H1 (cell line): ENCODE results near the gene ZNF214. TPM values are rescaled to one million over a fixed set of nuclear protein-coding genes. Genes with fewer than 3 reads are reported as not detected.

Source experiments
- CTCF ChIA-PET: fragments of 300-600 bp; sonication (Branson Sonifier 250); formaldehyde crosslinking; loops from one replicate; lab custom pipeline; 2021; ENCODE audit not compliant: partially characterized antibody; lab: Charles Lee
- POLR2A ChIA-PET: fragments of 300-600 bp; sonication (Branson Sonifier 250); formaldehyde crosslinking; loops from one replicate; lab custom pipeline; 2021; ENCODE audit warnings: inconsistent platforms; ENCODE audit not compliant: partially characterized antibody; lab: Charles Lee
- DNase-seq, 2 experiments: peaks; one replicate each; pipeline versions ENCODE4 v3.0.0 to v3.0.0-alpha.2; 2010 to 2022; ENCODE audit warnings: low spot score in 2 of 2, low read depth in 1 of 2, mixed read lengths in 1 of 2
- FAIRE-seq: peaks from 2 replicates; lab custom pipeline; 2011; peaks lifted over from hg19 to GRCh38; lab: Jason Lieb, UNC
- H2AFZ ChIP-seq: 2 replicates; pipeline ENCODE4 v1.8.1; 2012; ENCODE audit warnings: low read length, inconsistent platforms
- H2AK5ac ChIP-seq: 2 replicates; pipeline ENCODE4 v1.6.1; 2013; ENCODE audit warnings: low read depth, low read length
- H2BK120ac ChIP-seq: replicated peaks from 2 replicates; pipeline ENCODE3; 2013; ENCODE audit warnings: low read depth, low read length, inconsistent platforms
- H2BK12ac ChIP-seq: 2 replicates; pipeline ENCODE4 v1.6.1; 2013; ENCODE audit warnings: low read depth, low read length
- H2BK15ac ChIP-seq: 2 replicates; pipeline ENCODE4 v1.6.1; 2013; ENCODE audit warnings: low read length
- H2BK20ac ChIP-seq: 2 replicates; pipeline ENCODE4 v1.6.1; 2013; ENCODE audit warnings: low read length
- H2BK5ac ChIP-seq: 2 replicates; pipeline ENCODE4 v1.6.1; 2013; ENCODE audit warnings: low read depth, low read length
- H3K14ac ChIP-seq: 2 replicates; pipeline ENCODE4 v1.6.1; 2013; ENCODE audit warnings: inconsistent platforms; ENCODE audit not compliant: insufficient read length
- H3K18ac ChIP-seq: 2 replicates; pipeline ENCODE4 v1.6.1; 2013; ENCODE audit warnings: low read length; ENCODE audit errors: extremely low read depth
- H3K23ac ChIP-seq: 2 replicates; pipeline ENCODE4 v1.6.1; 2013; ENCODE audit warnings: inconsistent platforms; ENCODE audit not compliant: insufficient read length
- H3K23me2 ChIP-seq: 2 replicates; pipeline ENCODE4 v1.6.1; 2013; ENCODE audit warnings: low read depth, low read length
- H3K27ac ChIP-seq: 2 replicates; pipeline ENCODE4 v1.6.1; 2011; ENCODE audit warnings: low read depth, low read length, inconsistent platforms
- H3K27me3 ChIP-seq, 4 experiments: replicated peaks in 1 of 4; 1 replicate in 1 of 4; 2 replicates in 3 of 4; pipeline versions ENCODE4 v1.6.1 to v1.8.1; 2011 to 2013; ENCODE audit warnings: low read length in 3 of 4, mild to moderate bottlenecking in 3 of 4, inconsistent platforms in 2 of 4, mixed read lengths in 2 of 4, moderate library complexity in 1 of 4; ENCODE audit not compliant: control insufficient read depth in 3 of 4, insufficient read depth in 3 of 4; ENCODE audit errors: extremely low read depth in 1 of 4
- H3K36me3 ChIP-seq, 4 experiments: 2 replicates each; pipeline versions ENCODE4 v1.6.1 to v1.8.1; 2011 to 2013; ENCODE audit warnings: mild to moderate bottlenecking in 4 of 4, low read length in 3 of 4, moderate library complexity in 2 of 4, control low read depth in 1 of 4, inconsistent platforms in 1 of 4; ENCODE audit not compliant: insufficient read depth in 4 of 4, control insufficient read depth in 2 of 4
- H3K4ac ChIP-seq: replicated peaks from 2 replicates; pipeline ENCODE3; 2013; ENCODE audit warnings: low read length, low read depth, mixed read lengths, inconsistent platforms; ENCODE audit not compliant: insufficient read length
- H3K4me1 ChIP-seq, 4 experiments: replicated peaks in 1 of 4; 1 replicate in 1 of 4; 2 replicates in 3 of 4; pipeline versions ENCODE4 v1.6.1 to v1.8.1; 2011 to 2013; ENCODE audit warnings: low read length in 3 of 4, inconsistent platforms in 2 of 4, mixed read lengths in 1 of 4; ENCODE audit not compliant: insufficient read depth in 4 of 4, control insufficient read depth in 3 of 4
- H3K4me2 ChIP-seq, 2 experiments: 2 replicates each; pipeline versions ENCODE4 v1.6.1 to v1.8.1; 2011 to 2013; ENCODE audit warnings: low read depth in 2 of 2, low read length in 2 of 2, control low read depth in 1 of 2, inconsistent platforms in 1 of 2, mild to moderate bottlenecking in 1 of 2; ENCODE audit not compliant: insufficient read depth in 1 of 2
- H3K4me3 ChIP-seq, 4 experiments: fragments of 200-600, 300-600 bp in 1 of 4; sonication (generic), shearing (Covaris generic), sonication (Bioruptor Twin) in 1 of 4; 2 replicates each; pipeline versions ENCODE4 v1.5.1 to v1.8.1; 2011 to 2016; ENCODE audit warnings: low read length in 4 of 4, low read depth in 3 of 4, control low read depth in 2 of 4, inconsistent platforms in 2 of 4, mild to moderate bottlenecking in 2 of 4, mixed read lengths in 1 of 4, moderate library complexity in 1 of 4; ENCODE audit not compliant: insufficient read depth in 2 of 4; ENCODE audit errors: extremely low read depth in 1 of 4
- H3K56ac ChIP-seq: replicated peaks from 2 replicates; pipeline ENCODE3; 2013; ENCODE audit warnings: low read depth, mild to moderate bottlenecking, mixed read lengths, low read length, inconsistent platforms; ENCODE audit not compliant: insufficient read length
- H3K79me1 ChIP-seq: 2 replicates; pipeline ENCODE4 v1.6.1; 2013; ENCODE audit warnings: low read depth, low read length, control low read depth
- H3K79me2 ChIP-seq, 2 experiments: 2 replicates each; pipeline versions ENCODE4 v1.6.1 to v1.8.1; 2012 to 2013; ENCODE audit warnings: low read length in 2 of 2, mild to moderate bottlenecking in 2 of 2, inconsistent platforms in 1 of 2; ENCODE audit not compliant: insufficient read depth in 2 of 2, control insufficient read depth in 1 of 2
- H3K9ac ChIP-seq, 4 experiments: replicated peaks in 1 of 4; 1 replicate in 1 of 4; 2 replicates in 3 of 4; pipeline versions ENCODE4 v1.6.1 to v1.8.1; 2011 to 2013; ENCODE audit warnings: low read depth in 3 of 4, low read length in 3 of 4, control low read depth in 2 of 4, mild to moderate bottlenecking in 2 of 4, moderate library complexity in 2 of 4, inconsistent platforms in 1 of 4; ENCODE audit errors: extremely low read depth in 1 of 4
- H3K9me3 ChIP-seq, 2 experiments: 2 replicates each; pipeline versions ENCODE4 v1.6.1 to v1.8.1; 2012 to 2013; ENCODE audit warnings: mild to moderate bottlenecking in 2 of 2, moderate library complexity in 2 of 2, control low read depth in 1 of 2, inconsistent platforms in 1 of 2, low read depth in 1 of 2, low read length in 1 of 2, mixed read lengths in 1 of 2; ENCODE audit not compliant: insufficient read depth in 2 of 2
- H4K20me1 ChIP-seq, 2 experiments: replicated peaks in 1 of 2; 2 replicates each; pipeline versions ENCODE3 to v1.8.1; 2011 to 2013; ENCODE audit warnings: inconsistent platforms in 2 of 2, low read length in 2 of 2, mild to moderate bottlenecking in 1 of 2; ENCODE audit not compliant: insufficient read depth in 2 of 2, control insufficient read depth in 1 of 2
- H4K5ac ChIP-seq: 2 replicates; pipeline ENCODE4 v1.6.1; 2013; ENCODE audit warnings: low read length, low read depth, mixed read lengths, inconsistent platforms; ENCODE audit not compliant: insufficient read length
- H4K8ac ChIP-seq: 2 replicates; pipeline ENCODE4 v1.8.0; 2013; ENCODE audit warnings: mild to moderate bottlenecking, moderate library complexity, low read length, inconsistent platforms; ENCODE audit not compliant: insufficient read depth; ENCODE audit errors: extremely low read depth
- H4K91ac ChIP-seq: replicated peaks from 2 replicates; pipeline ENCODE3; 2013; ENCODE audit warnings: low read length, mixed read lengths, inconsistent platforms; ENCODE audit not compliant: insufficient read length
- SUZ12 ChIP-seq: fragments of 200-600 bp; sonication (generic); IDR thresholded peaks from 2 replicates; pipeline ENCODE4 v1.6.1; 2012; ENCODE audit warnings: mild to moderate bottlenecking, inconsistent platforms, low read length, moderate library complexity, mixed read lengths
- WGBS, 2 experiments: shearing (Covaris generic) in 1 of 2; methylation state at CpG; one replicate each; pipeline versions ENCODE4 v1.1.6 to v1.1.7; 2013 to 2015; ENCODE audit warnings: low lambda C conversion rate in 2 of 2, mixed read lengths in 2 of 2, inconsistent platforms in 1 of 2, low coverage in 1 of 2, missing lambda C conversion rate in 1 of 2; ENCODE audit not compliant: insufficient replicate concordance in 2 of 2, insufficient coverage in 1 of 2, insufficient read length in 1 of 2; ENCODE audit errors: extremely low coverage in 1 of 2, missing lambda C conversion rate in 1 of 2; 5-methylcytosine and 5-hydroxymethylcytosine counted together
- polyA plus RNA-seq, 7 experiments: library from polyadenylated mRNA; depleted of rRNA in 3 of 7; stranded (reverse) in 5 of 7; unstranded in 2 of 7; fragments of >200 nt in 5 of 7; fragments of 200-250 nt in 2 of 7; gene quantifications; 1 replicate in 5 of 7; 2 replicates in 1 of 7; 4 replicates in 1 of 7; pipeline versions ENCODE4 v1.2.1 to v1.2.3, GENCODE V29; 2011 to 2013; ENCODE audit warnings: missing spikeins in 2 of 7, mixed read lengths in 2 of 7
- total RNA-seq: library from RNA; stranded (reverse); fragmentation: NEBNext Ultra II Directional; extraction: Animal tissue kit (Norgen Biotek cat#: 25700); gene quantifications from 2 replicates; pipeline ENCODE4 v1.2.1, GENCODE V29; 2021

ZNF214 gene
- total and polyA plus RNA-seq, 2 of the 8 experiments (the other 6 are each of a cell fraction or from before 2014, with no cell fraction given) = 0.80 to 3.2 TPM

GRCh38 chr11:7034019-7034418 is 13.9 kb upstream of the ZNF214 start:
- ChIA-PET CTCF (no interaction called here), POLR2A (no interaction called here)
- H3K27me3 ChIP-seq = no peaks in the 10 kb centered on the region; a peak in 1 of 7 replicates
- no peak overlapping the region for H3K23ac ChIP-seq
- H4K91ac ChIP-seq = no peak overlapping the region
- H2AFZ ChIP-seq = no peak overlapping the region
- no peaks in the 10 kb centered on the region for H4K20me1 ChIP-seq
- 88% methylated on average over 6 of the region's 6 CpGs; no CpG with 5 or more reads in 1 of the 2 experiments for WGBS, 2 experiments
- no peak overlapping the region for H2BK120ac ChIP-seq
- H2BK20ac ChIP-seq = no peak overlapping the region
- H2BK12ac ChIP-seq = no peak overlapping the region
- no peak overlapping the region for H3K4me3 ChIP-seq
- H3K79me1 ChIP-seq = no peaks in the 10 kb centered on the region
- H4K8ac ChIP-seq = no peak overlapping the region
- H3K23me2 ChIP-seq = no peaks in the 10 kb centered on the region
- H3K4ac ChIP-seq = no peak overlapping the region
- FAIRE-seq = no peak
- H3K56ac ChIP-seq = no peak overlapping the region
- no peak overlapping the region for H4K5ac ChIP-seq
- no peak overlapping the region for H3K18ac ChIP-seq
- H3K4me2 ChIP-seq = no peak overlapping the region
- no peak overlapping the region for H2AK5ac ChIP-seq
- no peaks in the 10 kb centered on the region for H3K9me3 ChIP-seq
- no peak overlapping the region for H3K14ac ChIP-seq
- no peaks in the 10 kb centered on the region for H3K79me2 ChIP-seq
- H3K36me3 ChIP-seq = no peaks in the 10 kb centered on the region
- H2BK5ac ChIP-seq = no peak overlapping the region
- no peak overlapping the region for H3K27ac ChIP-seq
- no peak for TF ChIP-seq SUZ12
- no peaks in the 10 kb centered on the region for H3K4me1 ChIP-seq
- H3K9ac ChIP-seq = no peak overlapping the region
- DNase-seq = no peak
- no peak overlapping the region for H2BK15ac ChIP-seq
